Testis (tissue), 3 donors: ENCODE results near the gene DPYD. TPM values are rescaled to one million over a fixed set of nuclear protein-coding genes. Genes with fewer than 3 reads are reported as not detected.

ENCODE experiments used
- DNase-seq: peaks from one replicate; pipeline ENCODE4 v3.0.0-alpha.2; 2019
- H3K27ac ChIP-seq, 2 donors: fragments of 200-600 bp; sonication (generic); one replicate each; pipeline ENCODE4 v1.5.1; 2019
- H3K27me3 ChIP-seq: fragments of 200-600 bp; sonication (generic); one replicate; pipeline ENCODE4 v1.5.1; 2019
- H3K36me3 ChIP-seq: fragments of 200-600 bp; sonication (generic); one replicate; pipeline ENCODE4 v1.5.1; 2017; ENCODE audit warnings: low read depth; ENCODE audit errors: missing control alignments
- H3K4me1 ChIP-seq: fragments of 200-600 bp; sonication (generic); one replicate; pipeline ENCODE4 v1.5.1; 2019
- H3K4me3 ChIP-seq, 2 donors: fragments of 200-600 bp; sonication (generic); one replicate each; pipeline ENCODE4 v1.5.1; 2017 to 2019
- H3K9me3 ChIP-seq: fragments of 200-600 bp; sonication (generic); one replicate; pipeline ENCODE4 v1.5.1; 2017
- CTCF ChIP-seq, 3 experiments: fragments of 450-650 bp in 2 of 3; fragments of 200-600 bp in 1 of 3; sonication (generic) in 1 of 3; IDR thresholded peaks; one replicate each; pipeline ENCODE4 v1.5.1; 2016 to 2019; ENCODE audit warnings: antibody characterized with exemption in 3 of 3, mild to moderate bottlenecking in 2 of 3, moderate library complexity in 1 of 3
- POLR2A ChIP-seq: fragments of 450-650 bp; IDR thresholded peaks from one replicate; pipeline ENCODE4 v1.6.1; 2017; ENCODE audit warnings: antibody characterized with exemption, mild to moderate bottlenecking, moderate library complexity
- WGBS, 2 donors: methylation state at CpG; one replicate each; pipeline ENCODE4 v1.1.5; 2018; 5-methylcytosine and 5-hydroxymethylcytosine counted together
- intact Hi-C: fragments of 100-400 bp; cut with DNase I; formaldehyde crosslinking; loops from one replicate; pipeline ENCODE4 v1.15.1; 2023; ENCODE audit warnings: low total_unique reads
- polyA plus RNA-seq: library from polyadenylated mRNA; stranded (reverse); fragments of 350-450 nt; fragmentation: Illumina TruSeq; extraction: RNeasy Lipid Tissue Mini Kit (QIAGEN cat#74804); gene quantifications from one replicate; pipeline ENCODE4 v1.2.3, GENCODE V29; 2014; ENCODE audit warnings: low read depth, low replicate concordance; ENCODE audit not compliant: insufficient read depth
- total RNA-seq, 2 donors: library from RNA; depleted of rRNA; stranded (reverse); fragments of >200 nt; gene quantifications; one replicate each; pipeline ENCODE4 v1.2.3, GENCODE V29; 2016

Gene DPYD
- total and polyA plus RNA-seq, 3 donors from 2014 or later, result 6.7 to 14.7 (median 11.5) TPM

DNA sequence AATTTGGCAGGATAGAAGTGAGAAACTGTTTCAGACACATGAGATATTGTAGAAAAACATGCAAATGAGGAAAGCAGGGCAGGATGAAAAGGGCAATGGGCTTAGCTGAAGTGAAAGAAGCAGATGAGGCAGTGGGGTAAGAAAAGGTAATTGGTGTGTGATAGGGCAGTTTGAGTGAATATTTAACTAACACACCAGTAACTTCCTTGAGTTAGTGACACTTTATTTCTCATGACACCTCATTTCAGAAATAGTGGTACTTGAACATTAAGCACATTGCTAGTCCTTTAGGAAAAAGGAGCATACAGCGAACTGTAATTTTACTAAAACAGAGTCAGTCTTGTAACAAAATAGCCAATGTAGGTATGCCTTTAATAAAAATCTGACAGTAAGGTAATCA, 415.0 kb downstream of the DPYD start:
- Histone ChIP-seq H3K4me1 (no peaks in the 10 kb centered on the region), H3K36me3 (no peaks in the 10 kb centered on the region), H3K9me3 (no peaks in the 10 kb centered on the region), H3K27me3 (no peaks in the 10 kb centered on the region), H3K27ac (no peak overlapping the region), H3K4me3 (no peak overlapping the region)
- no peak for DNase-seq
- WGBS, 2 donors, result 95 to 98% methylated on average over 1 of the region's 1 CpG
- intact Hi-C loops, result no loop called here
- TF ChIP-seq CTCF (IDR thresholded peaks at IDR 0.05) (no peak), POLR2A (no peak)

DNA sequence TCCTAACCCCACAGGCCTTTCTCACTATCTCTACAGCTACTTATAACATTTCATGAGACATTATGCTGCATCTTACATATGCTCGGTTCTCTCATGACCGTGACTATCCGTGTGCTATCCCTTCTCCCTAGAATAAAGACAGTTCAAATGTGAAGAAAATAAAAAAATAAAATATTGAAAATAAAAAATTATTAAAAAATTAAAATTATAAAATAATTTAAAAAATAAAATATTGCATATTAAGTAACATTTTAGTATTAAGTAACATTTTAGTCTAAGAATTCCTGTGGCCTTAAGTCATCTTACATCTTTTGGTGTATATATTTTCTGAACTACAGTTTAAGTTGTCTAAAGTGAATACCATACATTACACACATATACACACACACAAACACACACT, 415.5 kb downstream of the DPYD start:
- DNase-seq, result no peak
- no peak overlapping the region for H3K4me3 ChIP-seq
- H3K4me1 ChIP-seq, result no peaks in the 10 kb centered on the region
- H3K36me3 ChIP-seq, result no peaks in the 10 kb centered on the region
- no peak for TF ChIP-seq CTCF (IDR thresholded peaks at IDR 0.05)
- no peak for TF ChIP-seq POLR2A
- intact Hi-C loops, result no loop called here
- 97 to 99% methylated on average over 3 of the region's 3 CpGs for WGBS, 2 donors
- H3K27ac ChIP-seq, result no peak overlapping the region
- no peaks in the 10 kb centered on the region for H3K27me3 ChIP-seq
- H3K9me3 ChIP-seq, result no peaks in the 10 kb centered on the region

GRCh38 chr1:97502360-97502759, 418.5 kb downstream of the DPYD start:
- Histone ChIP-seq H3K36me3 (no peaks in the 10 kb centered on the region), H3K27me3 (no peaks in the 10 kb centered on the region), H3K9me3 (no peaks in the 10 kb centered on the region), H3K27ac (no peak overlapping the region), H3K4me1 (no peaks in the 10 kb centered on the region), H3K4me3 (no peak overlapping the region)
- no peak for TF ChIP-seq POLR2A
- TF ChIP-seq CTCF (IDR thresholded peaks at IDR 0.05), result no peak
- intact Hi-C loops, result no loop called here
- 87 to 96% methylated on average over 4 of the region's 4 CpGs for WGBS, 2 donors
- no peak for DNase-seq

GRCh38 chr1:97501628-97502027, 419.2 kb downstream of the DPYD start:
- H3K9me3 ChIP-seq, result no peaks in the 10 kb centered on the region
- H3K4me3 ChIP-seq, result no peak overlapping the region
- intact Hi-C loops, result no loop called here
- no peaks in the 10 kb centered on the region for H3K36me3 ChIP-seq
- DNase-seq, result no peak
- WGBS, 2 donors, result 90 to 91% methylated on average over 3 of the region's 3 CpGs
- H3K27ac ChIP-seq, result no peak overlapping the region
- no peaks in the 10 kb centered on the region for H3K27me3 ChIP-seq
- H3K4me1 ChIP-seq, result no peaks in the 10 kb centered on the region
- TF ChIP-seq CTCF (IDR thresholded peaks at IDR 0.05), result no peak
- TF ChIP-seq POLR2A, result no peak

DNA sequence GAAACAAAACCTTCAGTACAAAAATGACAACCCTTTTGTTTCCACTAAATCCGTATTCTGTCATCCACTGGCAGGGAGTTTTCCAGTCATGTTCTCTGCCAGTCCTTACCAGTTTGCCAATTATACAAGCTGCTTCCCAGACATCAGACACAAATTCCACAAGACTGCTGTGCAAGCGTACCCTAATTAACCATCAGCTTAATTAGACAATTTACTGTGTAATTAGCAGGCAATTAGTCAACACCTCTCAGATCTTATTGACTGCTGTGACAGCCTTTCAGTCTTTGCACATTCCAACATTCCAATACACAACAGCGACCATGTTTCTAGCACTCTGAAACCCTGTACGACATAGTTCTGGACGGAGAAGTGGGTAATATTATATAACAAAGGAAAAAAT, 420.1 kb downstream of the DPYD start:
- intact Hi-C loops, result no loop called here

More for the DNA sequence above, 420.1 kb downstream of the DPYD start:
- no peak for TF ChIP-seq CTCF (IDR thresholded peaks at IDR 0.05)
- no peak for TF ChIP-seq POLR2A
- Histone ChIP-seq H3K36me3 (no peaks in the 10 kb centered on the region), H3K27ac (no peak overlapping the region), H3K4me3 (no peak overlapping the region), H3K4me1 (no peaks in the 10 kb centered on the region), H3K27me3 (no peaks in the 10 kb centered on the region), H3K9me3 (no peaks in the 10 kb centered on the region)
- WGBS, 2 donors, result 87 to 91% methylated on average over 5 of the region's 5 CpGs
- DNase-seq, result no peak
